ENCODE results near the gene MYO3B. TPM values are rescaled to one million over a fixed set of nuclear protein-coding genes. Genes with fewer than 3 reads are reported as not detected.
A peak's percentile ranks its signal among the peaks of the same experiment; 100 is the strongest.

The MYO3B gene
- total RNA-seq, 1 experiment from 2014 or later: 0.63 TPM

- Histone ChIP-seq H2BK5ac (ENCODE audit: insufficient read length, low read length) (no peak overlapping the region), H3K27ac (ENCODE audit: insufficient read length, low read depth, low read length) (no peak overlapping the region), H4K20me1 (ENCODE audit: control insufficient read depth, insufficient read depth, insufficient read length) (no peaks in the 10 kb centered on the region), H3K9me3 (ENCODE audit: control insufficient read depth, low read depth, low read length) (no peaks in the 10 kb centered on the region), H2BK120ac (ENCODE audit: low read depth, low read length, poor library complexity, severe bottlenecking) (no peak overlapping the region), H3K14ac (ENCODE audit: insufficient read depth, low read length) (no peak overlapping the region), H3K4me2 (ENCODE audit: insufficient read depth, insufficient read length, low read length) (no peak overlapping the region), H3K4me1 (ENCODE audit: insufficient read depth, low read length) (peaks cover 22% of the 10 kb centered on the region), H4K91ac (ENCODE audit: insufficient read length, low read depth, low read length) (no peak overlapping the region), H4K5ac (ENCODE audit: insufficient read length, low read depth, low read length) (no peak overlapping the region), H2AK5ac (ENCODE audit: insufficient read length, low read length) (no peak overlapping the region), H2BK20ac (ENCODE audit: low read depth, low read length, poor library complexity, severe bottlenecking) (no peak overlapping the region), H3T11ph (ENCODE audit: low read length) (no peak overlapping the region), H3K79me1 (ENCODE audit: insufficient read depth, low read depth, low read length, poor library complexity, severe bottlenecking) (no peaks in the 10 kb centered on the region), H2AFZ (ENCODE audit: low read length) (no peak overlapping the region), H3K79me2 (ENCODE audit: insufficient read depth, low read length) (no peaks in the 10 kb centered on the region), H3K56ac (ENCODE audit: insufficient read length, low read depth, low read length) (no peak overlapping the region), H3K23me2 (ENCODE audit: insufficient read length, low read depth, low read length, poor library complexity, severe bottlenecking) (peaks cover 6% of the 10 kb centered on the region), H3K27me3 (ENCODE audit: insufficient read depth, low read length) (no peaks in the 10 kb centered on the region; the same call in 1 of the 2 replicates), H2BK12ac (ENCODE audit: insufficient read length, low read depth, low read length) (no peak overlapping the region), H4K8ac (replicated peaks; ENCODE audit: insufficient read length, low read depth, low read length) (no peak overlapping the region), H2BK15ac (ENCODE audit: low read depth, low read length) (no peak overlapping the region), H3K9ac (ENCODE audit: extremely low read depth, insufficient read length, low read length) (no peak overlapping the region), H3K18ac (ENCODE audit: insufficient read length, low read depth, low read length) (no peak overlapping the region), H3K4ac (ENCODE audit: low read depth, low read length) (no peak overlapping the region), H3K23ac (ENCODE audit: insufficient read length, low read depth, low read length) (no peak overlapping the region)
- H3K4me3 Mint-ChIP-seq: no peak overlapping the region
- no peaks in the 10 kb centered on the region for H3K9me3 Mint-ChIP-seq
- H3K4me1 Mint-ChIP-seq: peaks cover 47 to 61% of the 10 kb centered on the region in 2 experiments
- no peaks in the 10 kb centered on the region for H3K36me3 Mint-ChIP-seq (ENCODE audit: insufficient read depth in 1 of 3, low read depth in 3 of 3)
- peaks cover 50% of the 10 kb centered on the region for H3K27me3 Mint-ChIP-seq (ENCODE audit: low read depth)
- WGBS (ENCODE audit: extremely low coverage, insufficient read length, low lambda C conversion rate): no CpG with 5 or more reads among the region's 5 CpGs
- H3K27ac Mint-ChIP-seq: peak overlapping the region in 1 of 3 experiments; percentile 2; a peak in 1 of 7 replicates
- DNase-seq: no peak
- no peak for TF ChIP-seq CTCF (conservative IDR thresholded peaks at IDR 0.05)
Measured at GRCh38 chr2:170500770-170501169, 322.8 kb downstream of the MYO3B start.

All from H9 (cell line).